H1 (cell line): ENCODE measurements around the gene KCNH1. TPM values are rescaled to one million over a fixed set of nuclear protein-coding genes. Genes with fewer than 3 reads are reported as not detected.
A peak's percentile ranks its signal among the peaks of the same experiment; 100 is the strongest.

ENCODE experiments used
- CTCF ChIA-PET: fragments of 300-600 bp; sonication (Branson Sonifier 250); formaldehyde crosslinking; loops from one replicate; lab custom pipeline; 2021; ENCODE audit not compliant: partially characterized antibody; lab: Charles Lee
- POLR2A ChIA-PET: fragments of 300-600 bp; sonication (Branson Sonifier 250); formaldehyde crosslinking; loops from one replicate; lab custom pipeline; 2021; ENCODE audit warnings: inconsistent platforms; ENCODE audit not compliant: partially characterized antibody; lab: Charles Lee
- DNase-seq, 2 experiments: peaks; one replicate each; pipeline versions ENCODE4 v3.0.0 to v3.0.0-alpha.2; 2010 to 2022; ENCODE audit warnings: low spot score in 2 of 2, low read depth in 1 of 2, mixed read lengths in 1 of 2
- FAIRE-seq: peaks from 2 replicates; lab custom pipeline; 2011; peaks lifted over from hg19 to GRCh38; lab: Jason Lieb, UNC
- H2AFZ ChIP-seq: 2 replicates; pipeline ENCODE4 v1.8.1; 2012; ENCODE audit warnings: low read length, inconsistent platforms
- H2AK5ac ChIP-seq: 2 replicates; pipeline ENCODE4 v1.6.1; 2013; ENCODE audit warnings: low read depth, low read length
- H2BK120ac ChIP-seq: replicated peaks from 2 replicates; pipeline ENCODE3; 2013; ENCODE audit warnings: low read depth, low read length, inconsistent platforms
- H2BK12ac ChIP-seq: 2 replicates; pipeline ENCODE4 v1.6.1; 2013; ENCODE audit warnings: low read depth, low read length
- H2BK15ac ChIP-seq: 2 replicates; pipeline ENCODE4 v1.6.1; 2013; ENCODE audit warnings: low read length
- H2BK20ac ChIP-seq: 2 replicates; pipeline ENCODE4 v1.6.1; 2013; ENCODE audit warnings: low read length
- H2BK5ac ChIP-seq: 2 replicates; pipeline ENCODE4 v1.6.1; 2013; ENCODE audit warnings: low read depth, low read length
- H3K14ac ChIP-seq: 2 replicates; pipeline ENCODE4 v1.6.1; 2013; ENCODE audit warnings: inconsistent platforms; ENCODE audit not compliant: insufficient read length
- H3K18ac ChIP-seq: 2 replicates; pipeline ENCODE4 v1.6.1; 2013; ENCODE audit warnings: low read length; ENCODE audit errors: extremely low read depth
- H3K23ac ChIP-seq: 2 replicates; pipeline ENCODE4 v1.6.1; 2013; ENCODE audit warnings: inconsistent platforms; ENCODE audit not compliant: insufficient read length
- H3K23me2 ChIP-seq: 2 replicates; pipeline ENCODE4 v1.6.1; 2013; ENCODE audit warnings: low read depth, low read length
- H3K27ac ChIP-seq: 2 replicates; pipeline ENCODE4 v1.6.1; 2011; ENCODE audit warnings: low read depth, low read length, inconsistent platforms
- H3K27me3 ChIP-seq, 4 experiments: replicated peaks in 1 of 4; 1 replicate in 1 of 4; 2 replicates in 3 of 4; pipeline versions ENCODE4 v1.6.1 to v1.8.1; 2011 to 2013; ENCODE audit warnings: low read length in 3 of 4, mild to moderate bottlenecking in 3 of 4, inconsistent platforms in 2 of 4, mixed read lengths in 2 of 4, moderate library complexity in 1 of 4; ENCODE audit not compliant: control insufficient read depth in 3 of 4, insufficient read depth in 3 of 4; ENCODE audit errors: extremely low read depth in 1 of 4
- H3K36me3 ChIP-seq, 4 experiments: 2 replicates each; pipeline versions ENCODE4 v1.6.1 to v1.8.1; 2011 to 2013; ENCODE audit warnings: mild to moderate bottlenecking in 4 of 4, low read length in 3 of 4, moderate library complexity in 2 of 4, control low read depth in 1 of 4, inconsistent platforms in 1 of 4; ENCODE audit not compliant: insufficient read depth in 4 of 4, control insufficient read depth in 2 of 4
- H3K4ac ChIP-seq: replicated peaks from 2 replicates; pipeline ENCODE3; 2013; ENCODE audit warnings: low read length, low read depth, mixed read lengths, inconsistent platforms; ENCODE audit not compliant: insufficient read length
- H3K4me1 ChIP-seq, 4 experiments: replicated peaks in 1 of 4; 1 replicate in 1 of 4; 2 replicates in 3 of 4; pipeline versions ENCODE4 v1.6.1 to v1.8.1; 2011 to 2013; ENCODE audit warnings: low read length in 3 of 4, inconsistent platforms in 2 of 4, mixed read lengths in 1 of 4; ENCODE audit not compliant: insufficient read depth in 4 of 4, control insufficient read depth in 3 of 4
- H3K4me2 ChIP-seq, 2 experiments: 2 replicates each; pipeline versions ENCODE4 v1.6.1 to v1.8.1; 2011 to 2013; ENCODE audit warnings: low read depth in 2 of 2, low read length in 2 of 2, control low read depth in 1 of 2, inconsistent platforms in 1 of 2, mild to moderate bottlenecking in 1 of 2; ENCODE audit not compliant: insufficient read depth in 1 of 2
- H3K4me3 ChIP-seq, 4 experiments: fragments of 200-600, 300-600 bp in 1 of 4; sonication (generic), shearing (Covaris generic), sonication (Bioruptor Twin) in 1 of 4; 2 replicates each; pipeline versions ENCODE4 v1.5.1 to v1.8.1; 2011 to 2016; ENCODE audit warnings: low read length in 4 of 4, low read depth in 3 of 4, control low read depth in 2 of 4, inconsistent platforms in 2 of 4, mild to moderate bottlenecking in 2 of 4, mixed read lengths in 1 of 4, moderate library complexity in 1 of 4; ENCODE audit not compliant: insufficient read depth in 2 of 4; ENCODE audit errors: extremely low read depth in 1 of 4
- H3K56ac ChIP-seq: replicated peaks from 2 replicates; pipeline ENCODE3; 2013; ENCODE audit warnings: low read depth, mild to moderate bottlenecking, mixed read lengths, low read length, inconsistent platforms; ENCODE audit not compliant: insufficient read length
- H3K79me1 ChIP-seq: 2 replicates; pipeline ENCODE4 v1.6.1; 2013; ENCODE audit warnings: low read depth, low read length, control low read depth
- H3K79me2 ChIP-seq, 2 experiments: 2 replicates each; pipeline versions ENCODE4 v1.6.1 to v1.8.1; 2012 to 2013; ENCODE audit warnings: low read length in 2 of 2, mild to moderate bottlenecking in 2 of 2, inconsistent platforms in 1 of 2; ENCODE audit not compliant: insufficient read depth in 2 of 2, control insufficient read depth in 1 of 2
- H3K9ac ChIP-seq, 4 experiments: replicated peaks in 1 of 4; 1 replicate in 1 of 4; 2 replicates in 3 of 4; pipeline versions ENCODE4 v1.6.1 to v1.8.1; 2011 to 2013; ENCODE audit warnings: low read depth in 3 of 4, low read length in 3 of 4, control low read depth in 2 of 4, mild to moderate bottlenecking in 2 of 4, moderate library complexity in 2 of 4, inconsistent platforms in 1 of 4; ENCODE audit errors: extremely low read depth in 1 of 4
- H3K9me3 ChIP-seq, 2 experiments: 2 replicates each; pipeline versions ENCODE4 v1.6.1 to v1.8.1; 2012 to 2013; ENCODE audit warnings: mild to moderate bottlenecking in 2 of 2, moderate library complexity in 2 of 2, control low read depth in 1 of 2, inconsistent platforms in 1 of 2, low read depth in 1 of 2, low read length in 1 of 2, mixed read lengths in 1 of 2; ENCODE audit not compliant: insufficient read depth in 2 of 2
- H4K20me1 ChIP-seq, 2 experiments: replicated peaks in 1 of 2; 2 replicates each; pipeline versions ENCODE3 to v1.8.1; 2011 to 2013; ENCODE audit warnings: inconsistent platforms in 2 of 2, low read length in 2 of 2, mild to moderate bottlenecking in 1 of 2; ENCODE audit not compliant: insufficient read depth in 2 of 2, control insufficient read depth in 1 of 2
- H4K5ac ChIP-seq: 2 replicates; pipeline ENCODE4 v1.6.1; 2013; ENCODE audit warnings: low read length, low read depth, mixed read lengths, inconsistent platforms; ENCODE audit not compliant: insufficient read length
- H4K8ac ChIP-seq: 2 replicates; pipeline ENCODE4 v1.8.0; 2013; ENCODE audit warnings: mild to moderate bottlenecking, moderate library complexity, low read length, inconsistent platforms; ENCODE audit not compliant: insufficient read depth; ENCODE audit errors: extremely low read depth
- H4K91ac ChIP-seq: replicated peaks from 2 replicates; pipeline ENCODE3; 2013; ENCODE audit warnings: low read length, mixed read lengths, inconsistent platforms; ENCODE audit not compliant: insufficient read length
- ATF2 ChIP-seq: IDR thresholded peaks from 2 replicates; pipeline ENCODE4 v1.6.1; 2012; ENCODE audit warnings: low read length, inconsistent platforms
- ATF3 ChIP-seq: IDR thresholded peaks from 2 replicates; pipeline ENCODE4 v1.6.1; 2011; ENCODE audit warnings: low read depth, mild to moderate bottlenecking, low read length; ENCODE audit not compliant: insufficient read depth
- CBX5 ChIP-seq: fragments of 300-800, 300-1000 bp; sonication (generic); IDR thresholded peaks from 2 replicates; pipeline ENCODE4 v1.7.1; 2016; ENCODE audit warnings: antibody characterized with exemption, low read length, low read depth
- CEBPB ChIP-seq: IDR thresholded peaks from 2 replicates; pipeline ENCODE4 v1.6.1; 2012; ENCODE audit warnings: low read depth, low read length
- CTBP2 ChIP-seq: IDR thresholded peaks from 2 replicates; pipeline ENCODE4 v1.7.0; 2011; ENCODE audit warnings: borderline replicate concordance, mild to moderate bottlenecking, moderate library complexity, mixed read lengths, low read length; ENCODE audit not compliant: insufficient read depth, insufficient read length
- EGR1 ChIP-seq: IDR thresholded peaks from 2 replicates; pipeline ENCODE4 v1.6.1; 2011; ENCODE audit warnings: low read depth, low read length, borderline replicate concordance
- HDAC2 ChIP-seq, 2 experiments: fragments of 300-600 bp in 1 of 2; sonication (generic) in 1 of 2; IDR thresholded peaks; 2 replicates each; pipeline ENCODE4 v1.6.1; 2011 to 2012; ENCODE audit warnings: low read depth in 2 of 2, low read length in 2 of 2, mild to moderate bottlenecking in 2 of 2, moderate library complexity in 2 of 2, borderline replicate concordance in 1 of 2, inconsistent platforms in 1 of 2
- KDM5A ChIP-seq: fragments of 200-600 bp; IDR thresholded peaks from 2 replicates; pipeline ENCODE4 v1.7.1; 2012; ENCODE audit warnings: mild to moderate bottlenecking, low read length, inconsistent platforms, mixed read lengths
- SRF ChIP-seq: IDR thresholded peaks from 2 replicates; pipeline ENCODE4 v1.6.1; 2011; ENCODE audit warnings: mild to moderate bottlenecking, low read depth, low read length, moderate library complexity
- SUZ12 ChIP-seq: fragments of 200-600 bp; sonication (generic); IDR thresholded peaks from 2 replicates; pipeline ENCODE4 v1.6.1; 2012; ENCODE audit warnings: mild to moderate bottlenecking, inconsistent platforms, low read length, moderate library complexity, mixed read lengths
- WGBS, 2 experiments: shearing (Covaris generic) in 1 of 2; methylation state at CpG; one replicate each; pipeline versions ENCODE4 v1.1.6 to v1.1.7; 2013 to 2015; ENCODE audit warnings: low lambda C conversion rate in 2 of 2, mixed read lengths in 2 of 2, inconsistent platforms in 1 of 2, low coverage in 1 of 2, missing lambda C conversion rate in 1 of 2; ENCODE audit not compliant: insufficient replicate concordance in 2 of 2, insufficient coverage in 1 of 2, insufficient read length in 1 of 2; ENCODE audit errors: extremely low coverage in 1 of 2, missing lambda C conversion rate in 1 of 2; 5-methylcytosine and 5-hydroxymethylcytosine counted together
- polyA plus RNA-seq, 7 experiments: library from polyadenylated mRNA; depleted of rRNA in 3 of 7; stranded (reverse) in 5 of 7; unstranded in 2 of 7; fragments of >200 nt in 5 of 7; fragments of 200-250 nt in 2 of 7; gene quantifications; 1 replicate in 5 of 7; 2 replicates in 1 of 7; 4 replicates in 1 of 7; pipeline versions ENCODE4 v1.2.1 to v1.2.3, GENCODE V29; 2011 to 2013; ENCODE audit warnings: missing spikeins in 2 of 7, mixed read lengths in 2 of 7
- total RNA-seq: library from RNA; stranded (reverse); fragmentation: NEBNext Ultra II Directional; extraction: Animal tissue kit (Norgen Biotek cat#: 25700); gene quantifications from 2 replicates; pipeline ENCODE4 v1.2.1, GENCODE V29; 2021

The KCNH1 gene
- total and polyA plus RNA-seq, 2 of the 8 experiments (the other 6 are each of a cell fraction or from before 2014, with no cell fraction given): 0.27 to 0.34 TPM

- DNase-seq (no peak), FAIRE-seq (no peak)
- Histone ChIP-seq H4K5ac (no peak overlapping the region), H2BK15ac (no peak overlapping the region), H3K18ac (peak overlapping the region; percentile 21; the same call in 1 of the 2 replicates), H3K14ac (no peak overlapping the region), H3K36me3 (no peaks in the 10 kb centered on the region), H3K4me2 (no peak overlapping the region), H2BK120ac (no peak overlapping the region), H3K9me3 (no peaks in the 10 kb centered on the region), H3K56ac (no peak overlapping the region), H3K27ac (no peak overlapping the region), H2AFZ (no peak overlapping the region), H3K23ac (no peak overlapping the region), H2BK5ac (no peak overlapping the region), H4K91ac (no peak overlapping the region), H2BK12ac (no peak overlapping the region), H3K4me3 (no peak overlapping the region), H4K8ac (no peak overlapping the region; the same call in 1 of the 2 replicates), H3K4ac (no peak overlapping the region), H4K20me1 (no peaks in the 10 kb centered on the region), H3K79me1 (no peaks in the 10 kb centered on the region), H3K23me2 (no peaks in the 10 kb centered on the region), H3K79me2 (no peaks in the 10 kb centered on the region), H3K9ac (no peak overlapping the region; a peak in 1 of 7 replicates), H2AK5ac (no peak overlapping the region), H2BK20ac (no peak overlapping the region), H3K27me3 (no peaks in the 10 kb centered on the region), H3K4me1 (no peaks in the 10 kb centered on the region)
- WGBS, 2 experiments: 92% methylated on average over 7 of the region's 7 CpGs; no CpG with 5 or more reads in 1 of the 2 experiments
- POLR2A ChIA-PET: no interaction called here
- CTCF ChIA-PET: no interaction called here
- TF ChIP-seq EGR1: no peak
- no peak for TF ChIP-seq SRF
- TF ChIP-seq ATF3: no peak
- TF ChIP-seq CBX5: no peak
- TF ChIP-seq ATF2: no peak
- no peak for TF ChIP-seq HDAC2 (IDR thresholded peaks at IDR 0.05; ENCODE audit: borderline replicate concordance in 1 of 2, low read depth in 2 of 2, low read length in 2 of 2)
- TF ChIP-seq CTBP2: no peak
- TF ChIP-seq SUZ12: no peak
- TF ChIP-seq KDM5A: no peak
- TF ChIP-seq CEBPB: no peak
These were observed 488.2 kb downstream of the KCNH1 start for GRCh38 chr1:210645582-210646257.
